ENCODE results near the gene MYO6. TPM values are rescaled to one million over a fixed set of nuclear protein-coding genes. Genes with fewer than 3 reads are reported as not detected.

MYO6 gene
- polyA plus RNA-seq, 1 of the 3 experiments (the other 2 are of a cell fraction): 6.2 TPM

GRCh38 chr6:75723382-75723781 lies 25.7 kb upstream of the MYO6 start:
- no peak overlapping the region for H3K9ac ChIP-seq
- no peaks in the 10 kb centered on the region for H4K20me1 ChIP-seq (ENCODE audit: insufficient read depth)
- no peak overlapping the region for H2AFZ ChIP-seq (ENCODE audit: low read depth)
- no peak overlapping the region for H3K4me2 ChIP-seq
- no peak for DNase-seq
- no peak overlapping the region for H3K4me3 ChIP-seq (ENCODE audit: low read depth in 2 of 2, low read length in 1 of 2)
- H3K4me1 ChIP-seq (ENCODE audit: control insufficient read depth in 1 of 2, insufficient read depth in 2 of 2, low read depth in 1 of 2, low read length in 1 of 2): no peaks in the 10 kb centered on the region
- H3K9me2 ChIP-seq: no peaks in the 10 kb centered on the region
- 92% methylated on average over 2 of the region's 2 CpGs for WGBS (ENCODE audit: low lambda C conversion rate)
- peaks cover 0 to 1% of the 10 kb centered on the region in 2 experiments for H3K36me3 ChIP-seq (replicated peaks in 1 of 2; ENCODE audit: control insufficient read depth in 1 of 2, insufficient read depth in 2 of 2, low read length in 1 of 2)
- no peaks in the 10 kb centered on the region for H3K79me2 ChIP-seq (ENCODE audit: insufficient read depth)
- H3F3A ChIP-seq (replicated peaks; ENCODE audit: insufficient read depth): peaks cover 8% of the 10 kb centered on the region
- CTCF ChIA-PET: no interaction called here
- no peak for TF ChIP-seq USF1 (IDR thresholded peaks at IDR 0.05; ENCODE audit: borderline replicate concordance, low read depth)
- no peak for TF ChIP-seq MAX (IDR thresholded peaks at IDR 0.05; ENCODE audit: low read depth)
- POLR2A ChIA-PET: interaction anchor here (0.7 kb wide), 1 partner anchor 275 kb away, joined by 3 read pairs; no protein-coding TSS in a partner anchor
- no peak overlapping the region for H3K27ac ChIP-seq (ENCODE audit: low read depth in 2 of 2, low read length in 1 of 2)
- no peaks in the 10 kb centered on the region for H3K9me3 ChIP-seq
- no peaks in the 10 kb centered on the region for H3K27me3 ChIP-seq (ENCODE audit: insufficient read depth)

GRCh38 chr6:75727206-75727605 lies 21.8 kb upstream of the MYO6 start:
- POLR2A ChIA-PET: no interaction called here
- CTCF ChIA-PET: no interaction called here
- no peaks in the 10 kb centered on the region for H3K79me2 ChIP-seq (ENCODE audit: insufficient read depth)

More at GRCh38 chr6:75727206-75727605, 21.8 kb upstream of the MYO6 start:
- Histone ChIP-seq H3K4me1 (ENCODE audit: control insufficient read depth in 1 of 2, insufficient read depth in 2 of 2, low read depth in 1 of 2, low read length in 1 of 2) (no peaks in the 10 kb centered on the region), H2AFZ (ENCODE audit: low read depth) (no peak overlapping the region), H3K27me3 (ENCODE audit: insufficient read depth) (no peaks in the 10 kb centered on the region), H3K9ac (no peak overlapping the region), H3K4me2 (no peak overlapping the region), H4K20me1 (ENCODE audit: insufficient read depth) (no peaks in the 10 kb centered on the region), H3K9me3 (no peaks in the 10 kb centered on the region), H3K9me2 (no peaks in the 10 kb centered on the region), H3K27ac (ENCODE audit: low read depth in 2 of 2, low read length in 1 of 2) (no peak overlapping the region), H3K36me3 (replicated peaks in 1 of 2; ENCODE audit: control insufficient read depth in 1 of 2, insufficient read depth in 2 of 2, low read length in 1 of 2) (no peaks in the 10 kb centered on the region), H3F3A (replicated peaks; ENCODE audit: insufficient read depth) (peaks cover 4% of the 10 kb centered on the region), H3K4me3 (ENCODE audit: low read depth in 2 of 2, low read length in 1 of 2) (no peak overlapping the region)
- 100% methylated on average over 2 of the region's 2 CpGs for WGBS (ENCODE audit: low lambda C conversion rate)
- DNase-seq: no peak
- TF ChIP-seq MAX (IDR thresholded peaks at IDR 0.05; ENCODE audit: low read depth): no peak
- TF ChIP-seq EZH2phosphoT487 (IDR thresholded peaks at IDR 0.05; ENCODE audit: borderline replicate concordance, low read depth): no peak
- TF ChIP-seq NFIC (IDR thresholded peaks at IDR 0.05; ENCODE audit: borderline replicate concordance): no peak
- no peak for TF ChIP-seq MEF2A (IDR thresholded peaks at IDR 0.05; ENCODE audit: borderline replicate concordance, low read depth)
- no peak for TF ChIP-seq RCOR1 (IDR thresholded peaks at IDR 0.05; ENCODE audit: low read length)
- no peak for TF ChIP-seq EP300 (IDR thresholded peaks at IDR 0.05; ENCODE audit: borderline replicate concordance in 1 of 2, low read depth in 1 of 2, low read length in 1 of 2)
- no peak for TF ChIP-seq USF2 (IDR thresholded peaks at IDR 0.05; ENCODE audit: borderline replicate concordance, low read depth, low read length)
- no peak for TF ChIP-seq RFX5 (IDR thresholded peaks at IDR 0.05; ENCODE audit: low read length)
- no peak for TF ChIP-seq ZBTB33 (IDR thresholded peaks at IDR 0.05; ENCODE audit: borderline replicate concordance, low read depth)
- TF ChIP-seq PBX3 (IDR thresholded peaks at IDR 0.05): no peak
- TF ChIP-seq NRF1 (IDR thresholded peaks at IDR 0.05; ENCODE audit: low read depth, low read length): no peak
- TF ChIP-seq GATA2 (CRISPR knock-in tag; IDR thresholded peaks at IDR 0.05): no peak
- TF ChIP-seq USF1 (IDR thresholded peaks at IDR 0.05; ENCODE audit: borderline replicate concordance, low read depth): no peak
- TF ChIP-seq ELF1 (IDR thresholded peaks at IDR 0.05): no peak
- TF ChIP-seq SIN3A (IDR thresholded peaks at IDR 0.05; ENCODE audit: borderline replicate concordance, low read depth, low read length): no peak
